Smooth muscle cell (in vitro differentiated cells): Measurements from ENCODE around the gene SKIDA1. TPM values are rescaled to one million over a fixed set of nuclear protein-coding genes. Genes with fewer than 3 reads are reported as not detected.

ENCODE experiments used
- DNase-seq: peaks from one replicate; lab custom pipeline; 2025; ENCODE audit not compliant: unreplicated experiment; lab: John Stamatoyannopoulos, UW
- H2AFZ ChIP-seq: fragments of 200-600 bp; sonication (generic); 2 replicates; pipeline ENCODE4 v1.6.0; 2016; ENCODE audit warnings: antibody characterized with exemption, low read depth, mild to moderate bottlenecking
- H3F3A ChIP-seq: fragments of 200-600 bp; sonication (generic); 2 replicates; pipeline ENCODE4 v1.6.0; 2017; ENCODE audit warnings: antibody characterized with exemption, low read depth
- H3K27ac ChIP-seq: fragments of 200-600 bp; sonication (generic); 2 replicates; pipeline ENCODE4 v1.5.1; 2016; ENCODE audit warnings: low read depth, mild to moderate bottlenecking
- H3K27me3 ChIP-seq: fragments of 200-600 bp; sonication (generic); 2 replicates; pipeline ENCODE4 v1.6.1; 2016; ENCODE audit warnings: low read depth, mild to moderate bottlenecking
- H3K36me3 ChIP-seq: fragments of 200-600 bp; sonication (generic); 2 replicates; pipeline ENCODE4 v1.5.1; 2016; ENCODE audit warnings: low read depth
- H3K4me1 ChIP-seq: fragments of 200-600 bp; sonication (generic); 2 replicates; pipeline ENCODE4 v1.5.1; 2016; ENCODE audit warnings: low read depth
- H3K4me2 ChIP-seq: fragments of 200-600 bp; sonication (generic); 2 replicates; pipeline ENCODE4 v1.6.0; 2016; ENCODE audit warnings: mild to moderate bottlenecking
- H3K4me3 ChIP-seq: fragments of 200-600 bp; sonication (generic); 2 replicates; pipeline ENCODE4 v1.5.1; 2016; ENCODE audit warnings: mild to moderate bottlenecking
- H3K79me2 ChIP-seq: fragments of 200-600 bp; sonication (generic); 2 replicates; pipeline ENCODE4 v1.6.0; 2016; ENCODE audit warnings: low read depth, mild to moderate bottlenecking
- H3K9ac ChIP-seq: fragments of 200-600 bp; sonication (generic); 2 replicates; pipeline ENCODE4 v1.6.0; 2016; ENCODE audit warnings: low read depth
- H3K9me3 ChIP-seq: fragments of 200-600 bp; sonication (generic); replicated peaks from 2 replicates; pipeline ENCODE4 v1.5.1; 2016; ENCODE audit warnings: low read depth
- H4K20me1 ChIP-seq: fragments of 200-600 bp; sonication (generic); 2 replicates; pipeline ENCODE4 v1.6.0; 2016; ENCODE audit warnings: low read depth
- WGBS: methylation state at CpG from one replicate; pipeline ENCODE4 v1.1.7; 2016; ENCODE audit warnings: low lambda C conversion rate; 5-methylcytosine and 5-hydroxymethylcytosine counted together
- polyA plus RNA-seq: library from polyadenylated mRNA; unstranded; fragments of >200 nt; fragmentation: Nextera tagmentation; extraction: Ambion mirVana; gene quantifications from 2 replicates; pipeline ENCODE4 v1.2.1, GENCODE V29; 2016
- total RNA-seq: library from RNA; depleted of rRNA; stranded (reverse); fragments of >200 nt; gene quantifications from 2 replicates; pipeline ENCODE4 v1.2.3, GENCODE V29; 2014
- TF ChIP-seq, protein P1 (sequence below): fragments of 200-600 bp; sonication (generic); IDR thresholded peaks from 2 replicates; pipeline ENCODE4 v1.5.1; 2017; ENCODE audit warnings: borderline replicate concordance, mild to moderate bottlenecking, antibody characterized with exemption; ENCODE audit not compliant: insufficient read depth, poor library complexity, severe bottlenecking

Gene SKIDA1
- total and polyA plus RNA-seq, 2 experiments from 2014 or later, result 0.53 to 1.8 TPM

DNA sequence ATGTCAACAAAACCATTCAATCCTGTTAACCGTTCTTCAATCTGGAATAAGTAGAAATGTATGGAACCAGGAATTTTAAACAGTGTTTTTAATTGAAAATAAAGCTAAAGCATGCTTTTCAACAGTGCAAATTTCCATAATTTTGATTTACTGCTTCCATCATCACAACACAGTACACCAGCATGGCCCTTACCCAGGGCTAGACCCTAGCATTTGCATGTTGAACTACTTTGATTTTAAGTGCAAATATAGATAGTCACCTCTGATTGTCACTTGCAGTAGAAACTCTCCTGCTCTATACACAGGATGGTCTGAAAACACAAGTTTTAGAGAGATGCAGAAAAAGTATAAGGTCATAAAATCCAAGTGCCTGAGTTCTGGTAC is 12.1 kb downstream of the SKIDA1 start:
- peak overlapping the region; percentile 73 for H2AFZ ChIP-seq
- DNase-seq, result no peak
- peaks cover 89% of the 10 kb centered on the region for H3K79me2 ChIP-seq
- no peaks in the 10 kb centered on the region for H3K27me3 ChIP-seq
- 51% methylated on average over 1 of the region's 1 CpG for WGBS
- H3K4me1 ChIP-seq, result peaks cover 61% of the 10 kb centered on the region
- no peaks in the 10 kb centered on the region for H4K20me1 ChIP-seq
- H3K36me3 ChIP-seq, result no peaks in the 10 kb centered on the region
- H3K4me3 ChIP-seq, result peak overlapping the region; percentile 61
- peak overlapping the region; percentile 84 for H3K27ac ChIP-seq
- no peaks in the 10 kb centered on the region for H3K9me3 ChIP-seq
- TF ChIP-seq, protein P1, sequence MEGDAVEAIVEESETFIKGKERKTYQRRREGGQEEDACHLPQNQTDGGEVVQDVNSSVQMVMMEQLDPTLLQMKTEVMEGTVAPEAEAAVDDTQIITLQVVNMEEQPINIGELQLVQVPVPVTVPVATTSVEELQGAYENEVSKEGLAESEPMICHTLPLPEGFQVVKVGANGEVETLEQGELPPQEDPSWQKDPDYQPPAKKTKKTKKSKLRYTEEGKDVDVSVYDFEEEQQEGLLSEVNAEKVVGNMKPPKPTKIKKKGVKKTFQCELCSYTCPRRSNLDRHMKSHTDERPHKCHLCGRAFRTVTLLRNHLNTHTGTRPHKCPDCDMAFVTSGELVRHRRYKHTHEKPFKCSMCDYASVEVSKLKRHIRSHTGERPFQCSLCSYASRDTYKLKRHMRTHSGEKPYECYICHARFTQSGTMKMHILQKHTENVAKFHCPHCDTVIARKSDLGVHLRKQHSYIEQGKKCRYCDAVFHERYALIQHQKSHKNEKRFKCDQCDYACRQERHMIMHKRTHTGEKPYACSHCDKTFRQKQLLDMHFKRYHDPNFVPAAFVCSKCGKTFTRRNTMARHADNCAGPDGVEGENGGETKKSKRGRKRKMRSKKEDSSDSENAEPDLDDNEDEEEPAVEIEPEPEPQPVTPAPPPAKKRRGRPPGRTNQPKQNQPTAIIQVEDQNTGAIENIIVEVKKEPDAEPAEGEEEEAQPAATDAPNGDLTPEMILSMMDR, result no peak
- H3K4me2 ChIP-seq, result peak overlapping the region; percentile 98
- H3K9ac ChIP-seq, result peak overlapping the region; percentile 84
- peaks cover 10% of the 10 kb centered on the region for H3F3A ChIP-seq

DNA sequence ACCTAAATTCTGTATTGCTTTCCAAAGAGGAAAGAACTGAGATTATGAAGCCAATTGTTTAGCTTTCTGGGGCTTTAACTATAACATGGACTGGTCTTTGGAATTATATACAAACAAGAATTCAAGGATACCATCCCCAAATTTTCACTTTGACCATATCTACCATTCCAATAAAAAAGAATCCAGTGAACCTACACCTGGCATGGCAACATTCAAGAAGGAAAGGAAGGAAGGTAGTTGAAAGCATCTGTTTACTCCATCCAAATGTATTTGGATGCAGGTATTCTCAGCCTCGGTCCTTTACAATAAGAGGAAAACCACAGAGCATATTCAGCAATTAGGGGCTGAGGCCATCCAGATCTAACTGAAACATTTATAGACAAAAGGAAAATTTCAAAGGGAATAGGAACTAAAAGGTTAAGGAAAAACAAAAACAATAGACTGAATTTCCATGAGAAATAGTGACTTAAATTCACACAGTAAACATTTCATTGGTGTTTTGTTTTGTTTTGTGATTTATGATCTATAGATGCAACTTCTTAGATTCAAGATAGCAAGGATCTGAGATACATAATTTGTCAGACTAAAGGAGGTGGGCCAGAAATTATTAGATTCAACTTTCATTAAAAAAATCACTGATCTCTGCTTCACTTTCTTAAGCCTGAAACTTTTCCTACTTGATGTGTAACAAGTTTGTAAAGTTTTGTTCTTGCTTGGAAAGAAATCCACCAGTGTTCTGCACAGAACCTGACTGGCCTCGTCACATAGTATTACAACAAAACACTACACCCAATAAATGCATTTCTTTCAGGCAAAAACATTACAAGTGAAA is 12.7 kb downstream of the SKIDA1 start:
- Histone ChIP-seq H3K4me3 (peak overlapping the region; percentile 61), H2AFZ (peak overlapping the region; percentile 73), H3F3A (peaks cover 10% of the 10 kb centered on the region), H4K20me1 (no peaks in the 10 kb centered on the region), H3K9me3 (no peaks in the 10 kb centered on the region), H3K79me2 (peaks cover 84% of the 10 kb centered on the region), H3K36me3 (no peaks in the 10 kb centered on the region), H3K27ac (peak overlapping the region; percentile 84), H3K9ac (peak overlapping the region; percentile 84), H3K27me3 (no peaks in the 10 kb centered on the region), H3K4me2 (peak overlapping the region; percentile 98), H3K4me1 (peaks cover 64% of the 10 kb centered on the region)
- TF ChIP-seq, protein P1, result no peak
- DNase-seq, result no peak
- 37% methylated on average over 2 of the region's 2 CpGs for WGBS

DNA sequence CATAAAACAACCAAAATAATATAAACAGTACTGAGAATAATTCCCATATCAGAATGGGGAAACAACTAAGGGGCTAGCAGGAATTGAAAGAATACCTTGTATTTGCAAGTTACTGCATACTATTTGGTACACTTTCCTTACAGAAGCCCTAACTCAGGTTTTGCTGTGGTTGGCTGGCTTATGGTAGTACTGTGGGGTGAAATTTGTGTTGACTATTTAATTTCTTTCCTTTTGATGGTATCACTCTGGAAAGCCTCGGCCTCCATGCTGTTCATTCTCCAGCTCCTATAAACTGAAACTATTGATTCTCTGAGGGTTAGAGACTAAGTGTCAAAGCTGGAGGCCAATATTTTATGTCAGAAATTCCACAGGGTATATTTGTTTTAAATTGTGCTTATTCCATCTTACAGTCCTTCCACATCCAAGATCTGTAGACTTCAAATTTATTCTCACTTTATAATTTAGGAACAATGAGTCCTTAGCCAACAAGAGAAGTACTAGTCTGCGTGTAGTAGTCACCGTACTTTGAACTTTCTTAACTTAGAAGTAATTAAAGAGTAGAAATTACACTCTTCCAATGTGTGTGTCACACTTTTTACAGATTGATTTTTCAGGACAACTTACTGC is 13.4 kb downstream of the SKIDA1 start:
- no peaks in the 10 kb centered on the region for H3K9me3 ChIP-seq
- peaks cover 72% of the 10 kb centered on the region for H3K4me1 ChIP-seq
- 57% methylated on average over 3 of the region's 3 CpGs for WGBS
- H3K36me3 ChIP-seq, result no peaks in the 10 kb centered on the region
- no peak for DNase-seq
- TF ChIP-seq, protein P1, result no peak
- no peaks in the 10 kb centered on the region for H4K20me1 ChIP-seq
- H3K4me3 ChIP-seq, result peak overlapping the region; percentile 61
- peak overlapping the region; percentile 84 for H3K9ac ChIP-seq
- peaks cover 79% of the 10 kb centered on the region for H3K79me2 ChIP-seq
- no peaks in the 10 kb centered on the region for H3K27me3 ChIP-seq
- H2AFZ ChIP-seq, result peak overlapping the region; percentile 73
- H3K27ac ChIP-seq, result peak overlapping the region; percentile 84
- peaks cover 16% of the 10 kb centered on the region for H3F3A ChIP-seq
- peak overlapping the region; percentile 98 for H3K4me2 ChIP-seq
